Endothelial cell of umbilical vein (primary cell): Measurements from ENCODE around the gene MIB2. TPM values are rescaled to one million over a fixed set of nuclear protein-coding genes. Genes with fewer than 3 reads are reported as not detected.

Experiments
- BruUV-seq: library from RNA; stranded (reverse); fragments of 400-500 nt; replicated peaks from 2 replicates; lab custom pipeline; 2021; lab: Mats Ljungman, UMichigan
- CTCF ChIA-PET: fragments of 300-600, 350-600 bp; sonication (Branson Sonifier 250); formaldehyde crosslinking; loops from one replicate; lab custom pipeline; 2021; ENCODE audit warnings: antibody characterized with exemption, inconsistent platforms; lab: Charles Lee
- POLR2A ChIA-PET: fragments of 300-600, 350-600 bp; sonication (Branson Sonifier 250); formaldehyde crosslinking; loops from one replicate; lab custom pipeline; 2021; ENCODE audit warnings: antibody characterized with exemption, inconsistent platforms; lab: Charles Lee
- DNase-seq: peaks from one replicate; pipeline ENCODE4 v3.0.0-alpha.2; 2011; ENCODE audit warnings: low read depth, low spot score
- FAIRE-seq: peaks from 2 replicates; lab custom pipeline; 2011; peaks lifted over from hg19 to GRCh38; lab: Jason Lieb, UNC
- H2AFZ ChIP-seq: 2 replicates; pipeline ENCODE4 v1.6.0; 2012; ENCODE audit warnings: low read depth, low read length, control low read depth, inconsistent platforms
- H3K27ac ChIP-seq: 2 replicates; pipeline ENCODE4 v1.5.1; 2011; ENCODE audit warnings: low read depth, mild to moderate bottlenecking, control low read depth, low read length, moderate library complexity; ENCODE audit not compliant: insufficient read depth
- H3K27me3 ChIP-seq, 2 experiments: 2 replicates each; pipeline versions ENCODE4 v1.6.0 to v1.6.1; 2011; ENCODE audit warnings: low read length in 2 of 2, mixed read lengths in 1 of 2; ENCODE audit not compliant: control insufficient read depth in 2 of 2, insufficient read depth in 2 of 2
- H3K36me3 ChIP-seq, 2 experiments: 2 replicates in 1 of 2; 3 replicates in 1 of 2; pipeline ENCODE4 v1.5.1; 2011; ENCODE audit warnings: low read length in 2 of 2, mild to moderate bottlenecking in 1 of 2, moderate library complexity in 1 of 2; ENCODE audit not compliant: control insufficient read depth in 2 of 2, insufficient read depth in 2 of 2; ENCODE audit errors: extremely low read depth in 1 of 2
- H3K4me1 ChIP-seq: 3 replicates; pipeline ENCODE4 v1.5.1; 2011; ENCODE audit warnings: mild to moderate bottlenecking, low read length; ENCODE audit not compliant: control insufficient read depth, insufficient read depth; ENCODE audit errors: extremely low read depth
- H3K4me2 ChIP-seq: 2 replicates; pipeline ENCODE4 v1.6.1; 2011; ENCODE audit warnings: low read length, control low read depth, mixed read lengths; ENCODE audit not compliant: insufficient read depth
- H3K4me3 ChIP-seq, 3 experiments: fragments of 200-600 bp in 1 of 3; sonication (generic), shearing (Covaris generic) in 1 of 3; replicated peaks in 1 of 3; 2 replicates each; pipeline ENCODE4 v1.5.1; 2011 to 2016; ENCODE audit warnings: control low read depth in 3 of 3, low read length in 3 of 3, mild to moderate bottlenecking in 2 of 3, inconsistent platforms in 1 of 3, low read depth in 1 of 3, moderate library complexity in 1 of 3; ENCODE audit not compliant: insufficient read depth in 1 of 3
- H3K79me2 ChIP-seq: 2 replicates; pipeline ENCODE4 v1.6.0; 2012; ENCODE audit warnings: low read length, inconsistent platforms; ENCODE audit not compliant: control insufficient read depth, insufficient read depth
- H3K9ac ChIP-seq: replicated peaks from 2 replicates; pipeline ENCODE3; 2011; ENCODE audit warnings: low read length, control low read depth; ENCODE audit not compliant: insufficient read depth; ENCODE audit errors: extremely low read depth
- H3K9me1 ChIP-seq: replicated peaks from 3 replicates; pipeline ENCODE4 v1.6.0; 2011; ENCODE audit warnings: mild to moderate bottlenecking, low read length; ENCODE audit not compliant: control insufficient read depth, insufficient read depth; ENCODE audit errors: extremely low read depth
- H3K9me3 ChIP-seq: replicated peaks from 2 replicates; pipeline ENCODE4 v1.5.1; 2012; ENCODE audit warnings: low read length, inconsistent platforms; ENCODE audit not compliant: control insufficient read depth, insufficient read depth
- H4K20me1 ChIP-seq: replicated peaks from 2 replicates; pipeline ENCODE3; 2011; ENCODE audit warnings: mild to moderate bottlenecking, low read length; ENCODE audit not compliant: control insufficient read depth, insufficient read depth; ENCODE audit errors: extremely low read depth
- CTCF ChIP-seq, 2 donors: IDR thresholded peaks; 1 replicate in 1 of 2; 2 replicates in 1 of 2; pipeline ENCODE4 v1.5.1; 2011; ENCODE audit warnings: low read length in 2 of 2, mild to moderate bottlenecking in 2 of 2, moderate library complexity in 2 of 2, control low read depth in 1 of 2, inconsistent platforms in 1 of 2, low read depth in 1 of 2; ENCODE audit not compliant: insufficient read depth in 1 of 2; ENCODE audit errors: extremely low read depth in 1 of 2
- EZH2 ChIP-seq: IDR thresholded peaks from 2 replicates; pipeline ENCODE4 v1.6.1; 2012; ENCODE audit warnings: borderline replicate concordance, low read depth, mild to moderate bottlenecking, moderate library complexity, low read length, inconsistent platforms; ENCODE audit not compliant: severe bottlenecking
- FOS ChIP-seq: IDR thresholded peaks from 2 replicates; pipeline ENCODE4 v1.6.1; 2011; ENCODE audit warnings: mild to moderate bottlenecking, low read length, moderate library complexity, borderline replicate concordance; ENCODE audit not compliant: insufficient read depth
- GATA2 ChIP-seq: IDR thresholded peaks from 2 replicates; pipeline ENCODE4 v1.7.0; 2011; ENCODE audit warnings: low read depth, mild to moderate bottlenecking, moderate library complexity, mixed read lengths, low read length; ENCODE audit not compliant: insufficient read length, insufficient read depth
- JUN ChIP-seq: IDR thresholded peaks from 2 replicates; pipeline ENCODE4 v1.6.1; 2011; ENCODE audit warnings: borderline replicate concordance, low read depth; ENCODE audit not compliant: insufficient read length, insufficient read depth
- MAX ChIP-seq: IDR thresholded peaks from 2 replicates; pipeline ENCODE4 v1.6.1; 2011; ENCODE audit not compliant: insufficient read depth, insufficient read length
- MYC ChIP-seq: IDR thresholded peaks from one replicate; pipeline ENCODE4 v1.6.1; 2011; ENCODE audit warnings: mild to moderate bottlenecking, low read depth, low read length
- POLR2A ChIP-seq: IDR thresholded peaks from 2 replicates; pipeline ENCODE4 v1.6.1; 2012; ENCODE audit warnings: low read depth, mild to moderate bottlenecking, control low read depth, low read length
- POLR2AphosphoS5 ChIP-seq: IDR thresholded peaks from 2 replicates; pipeline ENCODE4 v1.6.1; 2012; ENCODE audit warnings: low read depth, mild to moderate bottlenecking, control low read depth, low read length, moderate library complexity; ENCODE audit not compliant: insufficient read depth
- dilution Hi-C: fragments of 300-500 bp; cut with MboI; formaldehyde crosslinking; loops from one replicate; pipeline ENCODE4 v1.15.0; 2019; ENCODE audit warnings: low sequenced_read_pairs; ENCODE audit not compliant: extremely low pct_ligation_motif_present
- intact Hi-C: fragments of 100-400 bp; cut with micrococcal nuclease; formaldehyde crosslinking; loops from one replicate; pipeline ENCODE4 v1.10.0; 2022
- polyA plus RNA-seq, 4 experiments: library from polyadenylated mRNA; depleted of rRNA in 3 of 4; stranded (reverse) in 3 of 4; unstranded in 1 of 4; fragments of >200 nt; gene quantifications; 2 replicates each; pipeline versions ENCODE4 v1.2.1 to v1.2.3, GENCODE V29; 2011 to 2012; ENCODE audit warnings: missing spikeins in 1 of 4
- total RNA-seq: library from RNA; stranded (reverse); gene quantifications from 2 replicates; pipeline ENCODE4 v1.2.3, GENCODE V29; 2021

Gene MIB2
- total and polyA plus RNA-seq, 2 donors (not counting 3 experiments of a cell fraction or from before 2014, with no cell fraction given): 25.9 to 45.0 TPM

- TF ChIP-seq CTCF (IDR thresholded peaks at IDR 0.05; ENCODE audit: extremely low read depth in 1 of 2, insufficient read depth in 1 of 2, low read depth in 1 of 2, low read length in 2 of 2) (no peak), GATA2 (no peak), EZH2 (no peak), POLR2AphosphoS5 (no peak), FOS (no peak), MAX (no peak), MYC (no peak), POLR2A (no peak), JUN (no peak)
- dilution Hi-C loops: no loop called here
- H3K4me1 ChIP-seq: peaks cover 16% of the 10 kb centered on the region
- no peak overlapping the region for H3K9ac ChIP-seq
- DNase-seq (no peak), FAIRE-seq (no peak)
- no peaks in the 10 kb centered on the region for H4K20me1 ChIP-seq
- peaks cover 3% of the 10 kb centered on the region for H3K79me2 ChIP-seq
- H3K4me3 ChIP-seq: no peak overlapping the region
- no peak overlapping the region for H3K27ac ChIP-seq
- H3K4me2 ChIP-seq: no peak overlapping the region
- H3K9me3 ChIP-seq: no peaks in the 10 kb centered on the region
- no peak overlapping the region for H2AFZ ChIP-seq
- POLR2A ChIA-PET: no interaction called here
- peaks cover 0 to 2% of the 10 kb centered on the region in 2 experiments for H3K36me3 ChIP-seq
- H3K9me1 ChIP-seq: no peaks in the 10 kb centered on the region
- BruUV-seq: no TSS peak
- CTCF ChIA-PET: no interaction called here
- no peaks in the 10 kb centered on the region for H3K27me3 ChIP-seq
- intact Hi-C loops: loop anchor here (5.0 kb wide), 1 partner anchor 106 kb away; the partner anchor contains the start of gene ATAD3A
These were observed 2.6 kb downstream of the MIB2 start for GRCh38 chr1:1617925-1618324.
